HG02759 (cell line): ENCODE data around the gene COL4A2.

Experiments used
- ATAC-seq: cut with Tn5 transposase; IDR thresholded peaks from one replicate; pipeline ENCODE4 v1.9.1; 2021; ENCODE audit warnings: mild to moderate bottlenecking, moderate library complexity; ENCODE audit not compliant: unreplicated experiment

COL4A2 gene

DNA sequence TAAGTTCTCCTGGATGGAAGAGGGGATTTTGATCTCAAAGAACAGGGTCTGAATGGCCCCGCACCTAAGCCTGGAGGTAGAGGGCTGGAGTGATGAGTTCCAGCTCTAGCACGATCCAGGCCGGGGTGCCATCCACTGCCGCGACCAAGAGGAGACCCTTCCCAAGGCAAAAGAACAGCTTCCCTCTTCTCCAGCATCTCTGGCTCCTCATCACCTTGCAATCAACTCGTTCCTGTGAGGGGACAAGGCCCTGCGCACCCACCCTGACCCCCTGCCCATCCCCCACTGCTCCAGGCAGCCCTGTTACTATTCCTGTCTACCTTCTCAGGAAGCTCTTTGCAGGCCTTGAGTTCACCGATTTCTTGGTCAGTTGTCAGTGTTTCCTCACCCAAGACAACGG is 17.9 kb upstream of the COL4A2 start:
- ATAC-seq: no peak

DNA sequence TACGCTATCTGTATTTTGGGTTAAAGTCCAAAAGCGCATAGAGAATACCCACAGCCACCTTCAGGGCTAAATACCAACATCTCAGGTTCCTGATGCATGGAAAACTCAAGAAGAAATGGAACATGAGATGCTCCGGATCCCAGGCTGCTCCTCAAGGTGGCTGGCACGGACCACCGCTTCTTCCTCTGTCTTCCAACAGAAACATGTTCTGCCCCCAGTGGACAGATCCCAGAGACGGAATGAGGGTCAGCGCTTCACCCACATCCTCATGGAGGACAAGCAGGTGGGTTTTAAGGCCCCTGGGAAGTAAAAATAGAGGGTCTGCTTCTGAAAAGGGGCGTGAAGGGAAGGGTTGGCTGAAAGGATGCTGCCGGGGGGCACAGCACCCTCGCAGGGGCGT is 17.4 kb upstream of the COL4A2 start:
- ATAC-seq: no peak

DNA sequence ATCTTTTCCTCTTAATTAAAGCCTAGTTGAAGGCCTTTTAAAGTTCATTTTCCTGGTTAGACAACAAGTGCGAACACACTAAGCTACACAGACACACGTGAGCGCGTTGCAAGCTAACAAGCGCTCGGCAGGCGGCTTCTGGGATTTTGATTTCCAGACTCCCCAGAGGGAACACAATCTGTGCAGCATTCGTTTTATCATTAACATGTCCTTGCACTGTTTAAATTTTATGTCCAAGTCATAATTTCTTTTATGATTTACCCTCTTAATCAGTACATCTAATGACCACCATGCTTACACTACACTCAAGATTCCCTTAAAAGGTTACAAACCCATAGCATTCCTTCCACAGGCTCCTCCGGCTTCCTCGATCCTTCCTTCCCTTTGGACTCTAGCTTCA is 16.9 kb upstream of the COL4A2 start:
- no peak for ATAC-seq

DNA sequence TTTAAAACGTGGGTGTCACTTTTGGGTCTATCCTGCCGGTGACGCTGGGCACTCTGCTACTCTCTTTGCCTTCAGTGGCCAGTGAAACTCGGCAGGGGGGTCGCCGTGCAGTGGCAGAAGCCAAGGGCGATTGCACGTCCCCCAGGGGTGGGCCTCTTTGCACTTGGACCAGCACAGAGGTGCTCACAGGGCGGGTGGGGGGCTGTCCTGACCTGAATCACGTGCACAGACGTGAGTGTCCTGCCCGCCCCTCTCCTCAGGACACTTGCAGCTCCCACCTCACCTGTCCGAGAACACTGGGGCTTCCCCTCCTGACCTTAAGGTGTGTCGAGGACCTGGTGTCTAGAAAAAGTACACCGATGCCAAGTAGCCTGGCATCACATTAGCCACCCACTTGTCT is 16.3 kb upstream of the COL4A2 start:
- ATAC-seq: no peak

DNA sequence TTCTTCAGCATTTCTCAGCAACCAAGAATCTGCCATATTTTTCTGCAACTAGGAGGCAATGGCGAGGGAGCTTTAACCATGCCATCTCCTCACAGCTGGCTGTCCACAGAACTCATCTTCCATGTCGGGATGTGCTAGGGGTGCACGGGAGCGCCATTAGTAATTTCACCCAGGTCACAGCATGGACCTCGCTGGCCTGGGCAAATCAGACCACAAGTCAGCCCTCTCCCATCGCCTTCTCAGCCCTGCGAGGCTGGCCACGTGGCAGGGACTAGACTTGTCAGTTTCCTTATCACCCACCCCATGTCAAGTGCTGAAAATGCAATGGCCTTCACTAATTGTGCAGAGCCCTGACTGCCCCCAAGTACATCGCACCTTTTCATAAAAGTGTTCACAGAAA is 15.8 kb upstream of the COL4A2 start:
- no peak for ATAC-seq

DNA sequence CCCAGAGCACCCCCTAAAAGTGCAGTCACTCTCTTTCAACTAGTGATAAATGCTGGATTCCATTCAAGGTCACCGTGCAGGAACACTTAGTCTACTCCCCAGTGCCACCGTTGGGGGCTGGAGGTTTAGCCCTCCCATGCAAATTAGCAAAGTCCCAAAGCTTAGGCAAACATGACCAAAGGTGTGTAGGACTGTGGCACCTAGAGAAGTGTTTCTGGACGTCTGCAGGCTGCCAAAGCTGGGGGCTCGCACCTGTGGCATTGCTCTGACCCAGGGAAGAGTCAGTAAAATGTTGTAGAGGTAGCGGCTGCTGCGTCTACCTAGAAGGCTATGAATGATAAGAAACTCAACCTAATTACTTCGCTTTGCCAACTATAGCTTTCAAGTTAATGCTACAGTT is 14.0 kb upstream of the COL4A2 start:
- no peak for ATAC-seq

DNA sequence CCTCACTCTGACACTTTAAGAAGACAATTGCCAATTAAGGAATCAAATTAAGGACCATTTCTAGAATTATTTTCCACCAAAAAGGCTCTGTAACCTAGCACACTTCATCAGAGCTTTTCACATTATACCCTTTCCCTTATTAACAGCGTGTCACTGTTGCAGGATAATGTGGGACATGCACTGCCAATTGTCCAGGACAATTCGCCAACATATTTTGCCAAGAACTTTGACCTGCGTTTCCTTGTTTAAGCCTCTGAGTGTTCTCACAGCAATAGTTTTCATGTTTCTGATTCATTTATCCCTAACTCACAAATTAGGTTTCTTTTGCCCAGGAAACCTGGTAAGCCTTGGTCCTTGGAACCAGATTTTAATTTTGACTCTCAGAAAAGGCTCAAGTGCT is 13.4 kb upstream of the COL4A2 start:
- no peak for ATAC-seq

DNA sequence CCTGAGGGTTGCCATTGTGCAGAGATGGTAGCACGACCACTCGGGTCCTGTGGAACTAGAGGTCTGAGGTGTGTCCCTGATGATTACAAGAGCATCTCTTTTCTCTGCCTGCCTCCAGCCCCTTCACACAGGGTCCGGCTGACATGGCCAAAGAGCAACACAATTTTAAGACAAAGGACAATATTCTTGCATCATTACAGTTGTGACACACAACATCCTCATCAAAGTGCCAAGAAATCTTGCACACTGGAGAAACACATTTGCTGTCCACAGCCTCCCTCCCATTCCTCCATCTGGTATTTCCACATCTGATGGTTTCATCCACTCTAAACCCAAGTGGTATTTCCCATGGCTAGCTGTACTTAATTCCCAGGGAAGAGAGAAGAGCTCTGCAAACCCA is 12.9 kb upstream of the COL4A2 start:
- no peak for ATAC-seq

DNA sequence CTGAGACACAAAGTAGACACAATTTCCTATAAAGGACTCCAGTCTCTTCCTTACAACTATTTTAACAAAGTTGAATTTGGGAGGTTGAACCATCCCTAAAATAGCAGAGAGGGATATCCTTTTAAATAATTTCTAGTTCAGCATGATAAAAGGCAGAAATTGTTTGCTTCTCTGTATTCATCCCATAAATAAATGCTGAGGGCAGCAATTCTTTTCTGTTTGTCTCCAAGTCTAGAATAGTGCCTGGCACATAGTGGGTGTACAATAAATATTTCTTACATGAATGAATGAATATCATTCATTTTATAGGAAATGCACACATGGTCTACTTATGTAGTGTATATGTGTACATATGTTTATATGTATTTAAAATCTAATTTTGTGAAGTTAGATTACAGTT is 12.5 kb upstream of the COL4A2 start:
- ATAC-seq: no peak

DNA sequence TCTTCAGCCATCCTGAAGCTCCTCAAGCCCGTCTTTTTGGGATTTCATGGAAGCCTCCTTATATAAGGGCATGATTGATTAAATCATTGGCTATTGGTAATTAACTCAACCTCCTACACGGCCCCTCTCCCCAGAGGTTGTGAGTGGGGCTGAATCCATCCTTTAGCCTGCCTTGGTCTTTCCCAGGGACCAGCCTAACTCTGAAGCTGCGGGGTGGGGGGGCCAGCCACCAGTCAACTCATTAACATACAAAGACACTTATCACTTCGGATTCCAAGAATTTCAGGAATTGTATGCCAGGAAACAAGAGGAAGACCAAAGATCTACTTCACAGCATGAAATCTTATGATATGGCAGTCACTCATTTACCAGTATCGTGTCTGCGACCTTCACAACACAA is 10.1 kb upstream of the COL4A2 start:
- no peak for ATAC-seq

DNA sequence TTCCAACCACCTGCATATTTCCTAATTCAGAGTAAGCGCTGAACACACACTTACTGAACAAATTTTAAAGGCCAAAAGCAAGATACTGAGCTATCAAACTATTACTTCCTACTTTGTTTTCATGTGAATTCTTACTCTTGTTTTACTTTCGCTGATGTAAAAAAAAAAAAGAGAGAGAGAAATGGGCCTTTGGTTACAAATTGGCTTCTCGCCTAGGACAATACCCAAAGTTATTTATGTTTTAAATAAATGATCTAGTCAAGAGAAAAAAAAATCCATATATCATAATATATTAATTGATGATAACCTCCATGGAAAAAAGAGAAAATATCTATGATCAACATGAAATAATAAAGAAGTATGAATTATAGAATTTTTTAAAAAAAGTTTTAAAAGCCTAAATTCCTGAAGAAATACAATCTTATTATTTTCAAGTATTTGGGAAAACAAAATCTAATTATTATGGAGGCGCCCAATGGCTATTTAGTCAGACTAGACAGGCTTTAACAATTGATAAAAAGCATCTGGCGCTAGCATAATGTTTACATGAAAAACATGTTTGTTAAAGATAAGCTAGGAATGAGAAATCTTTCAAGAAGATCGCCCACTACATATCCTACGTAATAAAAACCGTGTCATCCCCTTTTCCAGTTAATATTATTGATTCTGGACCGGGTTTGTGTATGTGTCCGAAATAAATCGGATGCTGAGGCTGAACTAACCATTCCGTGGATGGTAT is 9.1 kb upstream of the COL4A2 start:
- no peak for ATAC-seq

DNA sequence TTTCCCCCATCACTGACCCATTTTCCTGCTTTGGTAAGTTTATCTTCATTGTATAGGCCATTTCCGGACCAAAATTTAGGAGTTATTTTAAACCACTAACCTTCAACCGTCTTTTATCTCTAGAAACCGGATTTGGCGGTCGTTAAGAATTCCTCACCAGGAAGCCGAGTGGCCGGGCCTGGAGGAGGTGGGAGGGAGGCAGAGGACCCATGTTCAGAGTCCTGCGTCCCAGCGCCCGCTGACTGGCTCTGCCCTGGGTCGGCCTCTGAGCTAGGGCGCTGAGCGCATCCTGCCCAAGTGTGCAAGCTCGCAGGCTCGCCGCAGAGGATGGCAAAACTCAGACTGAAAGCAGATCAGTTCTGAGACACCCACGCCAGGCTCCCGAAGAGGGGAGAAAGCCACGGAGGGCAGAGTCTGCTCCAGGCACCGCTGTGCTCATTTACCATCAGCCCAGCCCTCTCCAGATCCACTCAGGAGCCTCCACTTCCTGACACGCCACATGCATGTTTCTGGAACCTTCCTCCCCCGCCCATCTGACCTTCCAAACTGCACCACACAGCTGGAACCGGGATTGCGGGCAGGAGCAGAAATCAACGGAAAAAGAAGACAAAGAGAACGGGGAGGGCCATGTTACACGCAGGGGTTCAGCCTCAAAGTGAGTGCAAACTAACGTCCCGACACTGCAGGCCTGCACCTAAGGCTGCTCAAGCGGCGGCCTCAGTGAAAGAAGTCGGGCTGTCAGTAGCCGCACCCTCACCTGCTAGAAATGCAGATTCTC is 8.4 kb upstream of the COL4A2 start:
- ATAC-seq: peak; percentile 77

DNA sequence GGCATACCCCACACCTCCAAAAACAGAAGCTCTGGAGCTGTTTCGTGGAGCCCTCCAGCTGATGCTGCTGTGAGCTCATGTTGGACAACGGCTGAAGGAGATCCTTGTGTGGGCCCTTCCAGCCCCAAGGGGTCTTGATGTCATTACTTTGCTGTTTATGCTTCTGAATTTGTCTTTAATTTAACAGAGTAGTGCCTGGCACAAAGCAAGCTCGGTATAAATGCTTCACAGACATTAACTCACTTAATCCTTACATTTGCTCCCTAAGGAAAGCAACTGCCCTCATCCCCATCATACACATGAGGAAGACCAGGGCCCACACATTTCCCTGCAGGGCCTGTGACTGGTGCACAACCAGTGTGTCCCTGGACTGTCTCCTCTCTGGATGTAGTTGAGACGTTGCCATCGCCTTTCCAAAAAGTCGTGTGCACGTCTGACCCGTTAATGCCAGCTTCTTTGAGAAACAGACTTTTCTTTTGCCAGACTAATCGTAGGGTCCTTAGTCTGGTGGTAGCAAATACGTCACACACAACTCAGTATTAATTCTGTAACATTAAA is 7.7 kb upstream of the COL4A2 start:
- no peak for ATAC-seq

DNA sequence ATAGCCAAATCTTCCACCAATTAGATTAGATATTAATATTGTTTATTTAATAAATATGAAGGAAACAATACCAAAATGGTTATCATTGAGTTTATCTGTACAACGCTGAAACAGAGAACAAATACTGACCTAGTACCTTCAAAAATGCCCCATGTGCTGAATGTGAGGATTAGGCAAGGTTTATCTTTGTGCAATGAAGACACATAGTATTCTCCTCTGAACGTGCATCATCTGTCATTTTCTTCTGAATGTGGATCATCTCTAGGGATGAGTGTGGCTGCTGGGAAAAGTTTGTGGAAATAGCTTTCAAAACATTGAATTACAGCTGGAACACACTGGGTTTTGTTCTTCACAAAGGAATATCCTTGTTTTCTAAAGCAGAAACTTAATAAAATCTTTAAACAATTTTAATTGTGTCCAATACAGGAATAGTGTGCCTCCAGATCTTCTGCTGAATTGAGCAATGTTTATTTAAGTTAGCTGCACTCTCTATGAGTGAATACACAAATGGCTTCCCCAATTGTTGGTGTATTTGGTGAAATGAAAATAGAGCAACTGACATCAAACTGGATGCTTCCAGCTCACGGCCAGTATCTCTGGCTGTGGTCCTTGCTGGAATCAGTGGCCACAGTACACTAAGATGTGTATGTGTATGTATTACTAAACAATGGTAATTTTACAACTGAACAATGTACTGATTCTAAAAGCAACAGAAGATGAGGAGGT is 6.8 kb upstream of the COL4A2 start:
- no peak for ATAC-seq

DNA sequence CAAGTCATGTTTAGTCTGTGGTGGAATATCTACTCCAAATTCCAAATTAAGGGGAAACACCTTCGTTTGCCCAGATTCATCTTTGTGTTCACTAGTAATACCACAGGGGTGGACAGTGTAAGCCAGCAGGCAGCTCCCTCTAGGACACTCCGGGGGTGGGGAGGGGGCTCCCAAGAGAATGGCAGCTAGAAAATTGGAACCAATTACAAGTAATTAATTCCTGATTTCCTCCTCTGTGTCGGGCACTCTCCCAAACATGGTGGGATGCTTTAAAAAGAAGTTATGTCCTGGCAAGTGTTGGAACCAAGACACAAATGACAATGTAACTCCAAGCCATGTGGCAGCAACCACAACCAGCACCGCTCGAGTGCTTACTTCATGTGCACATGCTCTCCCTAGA is 6.0 kb upstream of the COL4A2 start:
- no peak for ATAC-seq

DNA sequence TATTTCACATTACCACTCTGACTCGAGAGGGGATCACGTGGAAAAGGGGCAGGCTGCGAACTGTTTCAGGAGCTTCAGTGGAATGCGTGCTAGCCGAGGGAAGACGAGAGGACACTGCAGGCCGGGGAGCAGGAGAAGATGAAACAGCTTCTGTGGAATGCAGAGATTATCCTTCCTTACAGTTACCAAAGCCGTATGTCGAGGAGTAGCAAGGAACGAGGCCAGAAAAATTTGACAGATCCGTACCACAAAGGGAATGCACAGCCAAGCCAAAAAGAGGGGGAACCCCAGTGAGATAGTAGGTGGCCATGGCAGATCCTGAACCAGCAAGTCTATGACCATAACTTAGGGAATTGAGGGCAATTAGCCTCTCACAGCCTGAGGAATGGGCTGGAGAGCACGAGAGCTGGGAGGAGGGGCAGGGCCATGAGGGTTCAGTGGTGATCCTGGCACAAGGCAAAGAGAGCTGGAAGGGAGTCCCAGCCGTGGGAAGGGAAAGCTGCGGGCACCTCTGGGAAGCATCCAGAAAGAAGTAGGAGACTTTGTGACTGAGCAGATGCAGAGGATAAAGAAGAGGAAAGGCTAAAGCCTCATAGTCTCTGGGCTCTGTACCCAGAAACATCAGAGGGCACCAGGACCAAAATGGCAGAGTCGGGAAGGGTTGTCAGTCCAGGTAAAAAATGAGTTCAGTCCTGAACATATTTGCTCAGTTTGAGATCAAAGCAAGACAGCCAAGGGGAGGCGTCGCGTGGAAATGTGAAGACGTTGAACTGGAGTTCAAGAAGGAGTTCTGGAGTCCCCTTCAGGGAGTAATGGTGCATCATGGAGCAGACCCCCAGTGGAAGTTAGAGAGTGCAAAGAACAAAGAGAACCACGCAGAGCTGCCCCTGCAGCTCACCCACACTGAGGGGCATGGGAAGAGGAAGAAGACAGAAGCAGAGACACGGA is 5.2 kb upstream of the COL4A2 start:
- ATAC-seq: no peak

DNA sequence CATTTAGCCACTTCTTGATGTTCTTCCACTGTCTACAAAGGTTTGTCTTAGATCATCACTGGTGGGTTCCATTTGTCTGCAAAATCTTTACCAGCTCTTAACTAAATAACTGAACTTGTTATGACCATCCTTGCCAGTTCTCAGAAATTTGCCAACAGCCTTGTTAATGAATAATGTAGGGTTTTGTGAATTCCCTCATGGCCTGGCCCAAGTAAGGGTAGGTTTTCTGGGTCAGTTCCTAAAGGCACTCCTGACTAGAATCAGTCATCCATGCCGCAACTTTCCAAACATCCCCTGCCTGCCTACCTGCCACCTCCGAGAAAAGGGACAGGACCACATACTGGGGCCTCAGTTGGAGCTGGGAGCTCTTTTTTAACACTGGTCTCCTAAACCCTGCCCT is 4.1 kb upstream of the COL4A2 start:
- no peak for ATAC-seq

DNA sequence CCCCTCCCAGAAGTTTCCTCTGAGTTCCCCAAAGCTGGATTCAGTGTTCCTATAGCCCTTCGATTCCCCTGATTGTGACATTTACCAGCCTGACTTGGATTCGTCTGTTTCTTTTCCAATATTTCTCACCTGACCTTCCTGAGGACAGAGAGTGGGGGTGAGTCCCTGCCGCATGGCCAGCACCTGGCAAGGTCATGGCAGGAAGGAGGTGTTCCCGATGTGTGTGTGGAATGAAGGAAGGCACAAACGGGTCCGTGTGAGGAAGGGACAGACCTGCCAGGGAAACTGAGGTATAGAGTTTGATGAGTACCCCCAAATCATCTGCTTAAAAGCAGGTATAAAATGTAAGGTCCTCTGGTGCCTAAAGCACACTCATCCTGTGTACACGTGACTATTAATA is 3.4 kb upstream of the COL4A2 start:
- no peak for ATAC-seq

DNA sequence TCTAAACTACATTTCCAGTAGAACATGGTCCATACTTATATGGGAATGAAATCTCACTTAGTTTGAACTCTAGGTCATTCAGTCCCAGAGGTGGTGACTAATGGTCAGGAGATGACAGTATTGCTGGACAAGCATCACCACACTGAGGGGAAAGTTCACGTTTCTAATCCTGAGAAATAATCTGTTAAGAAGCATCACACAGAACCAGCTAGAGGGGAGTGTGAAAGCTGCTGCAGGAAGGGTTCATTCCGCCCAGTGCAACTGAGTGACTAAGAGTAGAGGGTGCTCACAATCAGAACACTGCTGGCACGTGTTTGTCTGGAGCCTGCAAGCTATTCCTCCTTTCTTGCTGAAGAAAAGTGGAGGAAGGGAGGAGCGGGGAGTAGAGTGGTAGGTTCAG is 2.8 kb upstream of the COL4A2 start:
- ATAC-seq: no peak

DNA sequence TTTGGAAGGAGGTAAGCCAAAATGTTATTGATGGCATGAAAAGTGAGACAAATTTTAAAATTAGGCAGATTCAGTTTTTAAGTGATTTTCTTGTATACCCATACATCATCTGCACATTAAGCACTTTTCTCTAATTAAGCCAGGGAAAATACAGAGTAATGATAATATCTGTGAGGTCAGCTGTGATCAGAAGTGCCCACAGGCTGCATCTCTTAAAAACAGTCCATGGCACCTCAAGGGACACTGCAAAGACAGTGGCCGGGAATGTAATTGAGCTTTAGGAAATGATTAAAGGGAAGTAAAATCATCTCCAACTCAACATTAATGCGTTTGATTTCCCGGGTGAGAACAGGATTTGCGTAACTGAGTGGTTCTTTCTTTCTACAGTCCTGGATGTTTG is 2.1 kb upstream of the COL4A2 start:
- no peak for ATAC-seq

DNA sequence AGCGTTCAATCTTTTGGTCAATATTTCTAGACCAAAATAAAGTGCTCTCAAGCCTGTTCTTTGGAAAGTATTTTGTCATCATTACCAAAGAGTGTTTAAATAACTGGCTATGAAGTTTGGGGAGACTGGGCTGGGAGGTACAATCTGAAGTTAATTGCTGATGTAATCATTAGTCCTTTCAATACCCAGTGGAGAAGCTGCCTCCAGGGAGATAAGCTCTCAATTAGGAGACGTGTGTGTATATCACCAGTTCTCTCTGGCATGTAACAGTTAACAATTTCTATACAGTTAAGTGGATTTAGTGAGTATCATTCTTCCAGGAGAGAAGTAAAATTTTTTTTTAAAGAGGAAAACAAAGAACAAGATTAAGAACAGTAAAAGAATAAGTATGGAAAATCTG is 1.5 kb upstream of the COL4A2 start:
- ATAC-seq: no peak
